Stimulated activated CD8-positive, alpha-beta memory T cell treated with anti-CD3 and anti-CD28 coated beads, Interleukin-12 subunit alpha, Interleukin-12 subunit beta, amount 100 ng/mL, for 1 hour (primary cell): ENCODE measurements around the gene NPAS3.

ENCODE experiments used
- DNase-seq: peaks from one replicate; pipeline ENCODE4 v3.0.0-alpha.2; 2020; ENCODE audit warnings: low read depth

NPAS3 gene

GRCh38 chr14:33332497-33332896 lies 393.8 kb downstream of the NPAS3 start:
- no peak for DNase-seq

GRCh38 chr14:33335366-33335765 lies 396.7 kb downstream of the NPAS3 start:
- no peak for DNase-seq

DNA sequence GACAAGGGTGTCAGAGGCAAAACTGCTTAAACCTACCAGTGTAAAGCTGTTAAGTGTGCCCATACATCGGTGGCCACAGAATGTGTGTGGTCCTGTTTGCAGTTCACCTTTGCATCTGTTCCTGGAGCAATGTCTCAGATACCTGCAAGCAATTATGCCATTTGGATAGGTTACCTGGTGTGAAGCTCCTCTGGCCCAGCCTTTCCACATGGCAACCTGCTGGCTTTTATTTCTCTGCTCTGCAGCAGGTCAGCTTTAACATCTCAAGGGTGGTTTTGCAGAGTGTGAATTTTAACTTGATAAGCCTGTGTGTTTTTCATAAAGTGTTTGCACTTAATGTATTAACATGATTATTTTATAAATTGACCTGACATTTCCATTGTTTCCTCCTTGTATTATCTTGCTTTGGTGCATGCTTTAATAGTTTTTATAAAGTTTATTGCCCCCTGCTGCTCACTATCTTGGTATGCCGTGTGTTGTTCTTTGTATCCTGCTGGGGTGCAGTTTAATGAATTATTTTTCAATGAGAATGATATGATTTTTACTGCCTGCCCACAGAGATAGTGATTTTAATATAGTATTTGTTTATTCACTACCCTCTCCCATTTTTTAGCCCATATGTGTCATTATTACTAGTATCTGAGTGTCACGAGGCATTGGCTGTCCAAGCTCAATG lies 403.8 kb downstream of the NPAS3 start:
- DNase-seq: no peak

GRCh38 chr14:33343016-33343415 lies 404.3 kb downstream of the NPAS3 start:
- DNase-seq: no peak

DNA sequence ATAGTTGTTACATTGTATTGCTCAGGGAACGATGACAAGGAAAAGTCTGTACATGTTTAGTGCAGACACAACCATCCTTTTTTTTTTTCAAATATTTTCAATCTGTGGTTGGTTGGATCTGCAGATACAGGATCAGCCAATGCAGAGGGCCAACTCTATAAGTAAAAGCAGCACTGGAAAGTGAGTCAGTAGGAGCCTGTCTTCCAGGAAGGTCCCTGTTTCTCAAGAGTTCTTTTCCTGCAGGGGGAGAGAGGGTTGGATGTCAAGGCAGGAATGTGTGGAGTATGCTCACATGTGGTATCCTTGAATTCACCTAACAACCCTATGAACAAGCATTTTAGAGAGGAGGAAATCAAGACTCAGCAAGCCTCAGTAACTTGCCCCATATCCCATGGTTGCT lies 409.1 kb downstream of the NPAS3 start:
- no peak for DNase-seq

DNA sequence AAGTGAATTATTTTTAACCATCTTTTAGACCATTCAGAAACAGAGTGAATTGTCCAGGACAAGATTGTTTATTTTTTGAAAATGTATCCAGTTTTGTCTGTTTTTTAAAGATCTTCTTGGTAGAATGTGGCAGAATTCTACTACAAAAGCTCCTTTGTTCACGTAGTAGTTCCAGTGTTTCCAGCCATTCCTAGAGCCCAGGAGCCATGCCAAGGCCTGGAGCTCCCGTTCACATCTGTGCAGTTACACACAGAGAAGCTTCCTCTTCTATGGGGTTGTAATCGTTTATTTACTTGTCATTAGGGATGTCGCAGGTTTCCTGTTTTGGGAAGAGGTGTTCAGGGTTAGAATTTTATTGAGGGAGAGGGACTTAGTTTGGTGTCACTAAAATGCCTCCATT lies 409.8 kb downstream of the NPAS3 start:
- no peak for DNase-seq

DNA sequence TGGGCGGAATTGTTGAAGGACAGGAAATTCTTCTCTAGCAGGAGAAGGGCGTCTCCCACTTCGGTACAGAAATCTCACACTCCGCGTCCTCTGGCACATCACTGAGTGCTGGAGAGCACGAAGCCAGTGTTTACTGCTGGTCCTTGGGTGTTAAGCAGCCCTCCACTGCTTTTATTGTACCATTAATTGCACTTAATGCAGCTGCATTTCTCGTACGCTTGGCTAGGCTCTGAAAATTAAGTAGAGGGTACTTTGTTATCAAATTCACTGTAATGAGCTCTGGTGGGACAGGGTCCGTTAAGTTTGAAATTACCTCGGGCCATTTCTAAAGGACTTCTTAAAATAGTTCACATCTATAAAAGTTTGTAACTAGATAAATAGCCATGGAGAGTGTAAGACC lies 411.2 kb downstream of the NPAS3 start:
- no peak for DNase-seq

- DNase-seq: no peak
These were observed 411.8 kb downstream of the NPAS3 start for GRCh38 chr14:33350366-33350990.

- no peak for DNase-seq
These were observed 414.1 kb downstream of the NPAS3 start for GRCh38 chr14:33352821-33353220.

DNA sequence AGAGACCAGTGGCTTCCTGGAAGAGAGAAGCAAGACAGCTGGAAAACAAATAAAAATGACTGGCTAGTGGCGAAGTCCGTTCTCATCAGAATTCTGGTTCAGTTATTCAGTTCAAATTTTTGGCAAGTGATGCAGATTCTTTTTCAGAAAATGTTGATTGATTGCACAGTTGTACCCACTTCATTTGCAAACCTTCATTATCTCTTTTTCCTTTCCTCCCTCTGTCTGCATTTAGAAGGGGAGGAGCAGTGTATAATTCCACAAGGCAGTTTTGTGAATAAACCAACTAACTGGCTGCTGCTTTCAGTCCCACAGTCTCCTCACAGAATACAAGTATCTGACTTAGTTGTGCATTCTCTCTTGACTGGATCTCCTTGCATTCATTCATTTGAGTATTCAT lies 417.5 kb downstream of the NPAS3 start:
- no peak for DNase-seq

GRCh38 chr14:33357225-33358010 lies 418.7 kb downstream of the NPAS3 start:
- no peak for DNase-seq

DNA sequence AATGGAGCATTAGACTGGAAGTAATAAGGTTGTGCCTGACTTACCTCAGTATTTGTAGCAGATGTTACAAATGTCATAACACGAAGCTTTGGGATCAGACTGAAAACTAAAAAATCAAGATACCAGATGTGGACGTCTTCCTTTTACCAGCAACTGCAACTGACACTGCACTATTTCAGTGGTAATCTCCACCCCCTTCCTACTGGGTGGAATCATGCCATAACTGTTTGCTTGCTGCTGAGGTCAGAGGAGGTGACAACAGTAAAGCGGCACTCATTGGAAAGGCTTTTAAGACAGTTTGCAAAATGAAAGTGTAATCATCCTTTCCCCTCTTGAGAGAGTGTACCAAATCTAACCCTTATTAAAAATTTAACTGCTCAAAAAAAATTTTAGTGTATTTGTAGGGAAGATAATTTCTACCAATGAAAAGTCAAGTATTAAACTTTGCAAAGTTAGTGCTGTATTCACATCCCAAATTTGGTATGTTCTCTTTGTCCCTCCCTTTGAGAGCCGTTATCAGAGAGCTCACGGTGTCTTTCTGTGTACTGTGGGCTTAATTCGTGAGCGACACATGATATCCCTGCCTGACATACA lies 420.7 kb downstream of the NPAS3 start:
- DNase-seq: no peak

- no peak for DNase-seq
These were observed 424.3 kb downstream of the NPAS3 start for GRCh38 chr14:33362934-33363333.

DNA sequence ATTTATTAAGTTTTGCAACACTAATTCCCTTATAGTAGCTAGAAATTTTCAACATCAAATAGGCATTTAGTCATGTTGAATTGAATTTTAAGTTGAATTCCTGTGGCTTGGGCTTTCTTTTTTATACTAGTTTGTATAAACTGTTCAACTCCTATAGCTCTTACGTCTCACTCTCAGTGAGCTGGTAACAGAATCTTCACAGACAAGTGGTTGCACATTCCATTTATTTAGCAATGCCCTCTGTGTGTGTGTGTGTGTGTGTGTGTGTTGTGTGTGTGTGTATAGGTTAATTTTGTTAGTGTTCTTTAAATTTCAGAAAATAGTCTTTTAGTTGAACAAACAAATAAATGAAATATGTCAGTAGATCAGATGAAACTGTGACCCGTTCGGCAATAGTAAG lies 425.0 kb downstream of the NPAS3 start:
- no peak for DNase-seq

DNA sequence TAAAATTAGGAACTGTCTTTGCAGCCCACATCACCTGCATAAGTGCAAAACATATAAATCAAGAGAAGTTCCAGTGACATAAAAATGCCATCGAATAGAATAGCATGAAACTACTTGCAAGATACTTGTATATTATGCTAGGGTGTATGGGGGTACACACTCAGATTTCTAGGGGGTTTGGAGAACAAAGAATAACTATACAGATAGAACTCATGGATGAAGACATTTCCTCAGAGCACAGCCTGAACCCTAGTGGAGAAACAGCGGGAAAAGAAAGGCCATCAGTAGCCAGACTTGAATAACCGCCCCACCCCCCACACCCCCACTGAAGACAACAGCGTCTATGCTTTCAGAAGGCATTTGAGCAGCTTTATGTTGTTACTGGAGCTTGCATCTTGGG lies 425.8 kb downstream of the NPAS3 start:
- no peak for DNase-seq

DNA sequence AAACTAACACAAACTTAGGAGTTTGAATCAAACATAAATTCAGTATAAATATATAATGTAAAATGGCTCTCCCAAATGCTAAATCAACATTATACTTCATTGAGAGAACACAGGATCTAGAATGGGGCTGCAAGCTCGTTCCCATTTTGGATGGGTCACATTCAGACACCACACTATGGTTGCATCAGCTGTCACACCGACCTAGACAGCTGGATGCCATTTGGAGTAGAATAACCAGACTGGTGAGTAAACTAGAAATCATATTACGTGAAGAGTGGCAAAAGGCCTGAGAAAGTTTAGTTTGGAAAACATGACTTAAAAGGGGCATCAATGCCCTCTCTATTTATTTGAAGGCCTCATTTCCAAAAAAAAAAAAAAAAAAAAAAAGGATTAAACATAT lies 430.4 kb downstream of the NPAS3 start:
- no peak for DNase-seq

DNA sequence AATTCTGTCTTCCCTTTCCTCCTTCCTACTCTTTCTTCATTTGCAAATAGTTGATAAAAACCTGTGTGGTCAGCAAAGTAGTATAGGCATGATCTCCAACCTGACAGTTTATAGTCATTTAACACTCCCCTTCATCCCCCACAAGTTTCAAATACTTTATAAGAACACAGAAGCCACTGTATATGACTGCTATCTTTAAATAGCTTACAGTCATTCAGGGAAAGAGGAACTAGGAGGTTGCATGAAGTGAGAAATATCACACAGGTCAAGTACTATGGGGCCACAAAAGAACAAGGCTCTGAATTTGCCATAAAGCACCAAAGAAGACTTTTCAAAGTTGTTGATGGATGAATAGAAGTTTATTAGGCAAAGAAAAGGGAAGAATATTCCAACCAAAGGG lies 431.3 kb downstream of the NPAS3 start:
- DNase-seq: no peak

DNA sequence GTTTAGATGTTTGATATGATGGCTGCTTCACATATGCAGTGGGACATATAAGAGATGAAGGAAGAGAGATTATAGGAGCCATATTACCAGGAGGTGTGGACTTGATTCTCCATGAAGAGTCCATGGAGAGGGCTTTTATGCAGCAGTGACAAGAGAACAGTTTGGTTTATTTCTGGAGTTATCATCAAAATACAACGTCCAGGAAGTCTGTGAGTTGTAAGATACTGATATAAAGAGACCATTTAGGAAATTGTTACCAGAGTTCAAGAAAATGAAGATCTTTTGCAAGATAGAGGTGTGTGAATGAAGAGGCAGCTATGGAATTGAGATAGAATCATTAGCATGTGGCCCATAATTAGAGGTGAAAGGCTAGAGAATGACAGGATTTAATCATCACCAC lies 431.7 kb downstream of the NPAS3 start:
- DNase-seq: no peak

DNA sequence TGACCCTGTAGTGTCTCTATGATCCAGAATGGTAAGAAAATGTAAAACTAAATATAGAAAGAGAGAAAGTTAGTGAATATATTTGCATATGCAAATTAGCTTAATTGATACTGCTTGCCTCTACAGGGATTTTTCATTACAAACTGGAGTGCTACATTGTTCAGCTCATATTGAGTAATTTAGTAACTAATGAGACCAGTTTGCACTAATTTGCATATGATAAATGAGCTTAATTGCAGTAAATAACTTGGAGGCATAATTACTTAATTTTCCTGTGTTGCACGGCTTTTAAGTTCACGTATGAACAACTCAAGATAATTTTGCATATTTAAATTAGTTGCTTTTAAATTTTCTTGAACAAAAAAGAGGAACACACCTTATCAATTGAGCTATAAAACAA lies 436.5 kb downstream of the NPAS3 start:
- DNase-seq: no peak

- no peak for DNase-seq
These were observed 437.1 kb downstream of the NPAS3 start for GRCh38 chr14:33375786-33376185.

GRCh38 chr14:33376510-33376909 lies 437.8 kb downstream of the NPAS3 start:
- no peak for DNase-seq

DNA sequence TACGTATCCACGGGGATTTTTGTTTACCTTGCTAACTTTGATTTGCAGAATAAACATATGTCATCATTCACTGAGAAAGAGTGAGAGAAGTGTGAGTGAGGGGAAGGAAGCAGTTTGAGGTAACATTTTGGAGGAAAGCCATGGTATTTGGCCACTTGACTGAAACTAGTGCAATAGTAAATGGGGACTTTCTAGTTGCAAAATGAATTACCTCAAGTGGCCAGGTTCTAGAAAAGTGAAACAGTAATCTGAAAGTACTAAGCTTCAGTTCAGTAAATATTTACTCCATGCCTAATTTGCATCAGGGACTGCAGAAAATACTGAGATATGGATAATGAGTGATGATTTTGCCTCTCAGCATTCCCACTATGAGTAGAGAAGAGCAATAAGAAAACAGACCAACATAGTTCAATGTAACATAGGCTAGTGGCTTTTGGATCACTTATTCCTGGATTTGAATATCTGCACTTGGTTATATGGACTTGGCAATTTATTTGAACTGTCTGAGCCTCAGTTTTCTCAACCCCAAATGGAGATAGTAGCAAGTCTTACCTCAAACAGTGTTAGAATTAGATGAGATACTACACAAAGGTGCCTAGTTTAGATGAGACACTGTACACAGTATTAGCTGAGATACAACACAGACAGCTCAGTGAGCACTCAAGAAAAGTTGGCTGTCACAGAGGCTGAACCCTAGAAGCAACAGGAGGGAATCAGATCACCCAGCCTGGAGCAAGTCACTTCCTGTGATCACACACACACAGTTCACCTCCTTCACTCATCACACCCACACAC lies 439.1 kb downstream of the NPAS3 start:
- no peak for DNase-seq
